GM12878 (cell line): Measurements from ENCODE around the gene SEBOX. TPM values are rescaled to one million over a fixed set of nuclear protein-coding genes. Genes with fewer than 3 reads are reported as not detected.
A peak's percentile ranks its signal among the peaks of the same experiment; 100 is the strongest.

Experiments used
- HDAC6 ChIP-seq: fragments of 200-600 bp; sonication (generic); IDR thresholded peaks from one replicate; pipeline ENCODE4 v1.8.0; 2017; ENCODE audit warnings: antibody characterized with exemption; ENCODE audit not compliant: unreplicated experiment
- MEF2B ChIP-seq: fragments of 450-650 bp; IDR thresholded peaks from 2 replicates; pipeline ENCODE4 v1.6.1; 2018; ENCODE audit warnings: mild to moderate bottlenecking, moderate library complexity; ENCODE audit not compliant: partially characterized antibody, poor library complexity, severe bottlenecking
- NFIC ChIP-seq: IDR thresholded peaks from 2 replicates; pipeline ENCODE4 v1.6.1; 2012; ENCODE audit warnings: low read depth, mild to moderate bottlenecking, inconsistent platforms, low read length, moderate library complexity
- NFXL1 ChIP-seq: fragments of 450-650 bp; IDR thresholded peaks from 2 replicates; pipeline ENCODE4 v1.6.1; 2017; ENCODE audit warnings: antibody characterized with exemption, mild to moderate bottlenecking, borderline replicate concordance
- NRF1 ChIP-seq: conservative IDR thresholded peaks from 2 replicates; pipeline ENCODE4 v1.6.1; 2011; ENCODE audit warnings: mild to moderate bottlenecking, low read depth, low read length, improper control_type of control experiment
- SREBF1 ChIP-seq: IDR thresholded peaks from 2 replicates; pipeline ENCODE4 v1.6.1; 2012; ENCODE audit warnings: mild to moderate bottlenecking, low read length
- SREBF2 ChIP-seq: IDR thresholded peaks from 2 replicates; pipeline ENCODE4 v1.6.1; 2012; ENCODE audit warnings: mild to moderate bottlenecking, low read length
- STAT1 ChIP-seq: fragments of 450-650 bp; conservative IDR thresholded peaks from 2 replicates; pipeline ENCODE4 v1.6.1; 2014; ENCODE audit warnings: antibody characterized with exemption, mild to moderate bottlenecking
- TCF12 ChIP-seq: IDR thresholded peaks from 2 replicates; pipeline ENCODE4 v1.6.1; 2011; ENCODE audit warnings: low read depth, mild to moderate bottlenecking, low read length
- WRNIP1 ChIP-seq: IDR thresholded peaks from 2 replicates; pipeline ENCODE4 v1.6.1; 2011; ENCODE audit warnings: low read depth, low read length, improper control_type of control experiment, borderline replicate concordance
- YBX1 ChIP-seq: fragments of 450-650 bp; IDR thresholded peaks from 2 replicates; pipeline ENCODE4 v1.6.1; 2016; ENCODE audit warnings: antibody characterized with exemption
- polyA plus RNA-seq, 11 experiments: library from polyadenylated mRNA; depleted of rRNA in 4 of 11; unstranded in 6 of 11; stranded (reverse) in 5 of 11; fragments of >200 nt; fragmentation: Nextera tagmentation in 4 of 11; fragmentation: Illumina TruSeq in 1 of 11; extraction: Ambion mirVana in 4 of 11; extraction: Trizol in 1 of 11; gene quantifications; 1 replicate in 1 of 11; 2 replicates in 10 of 11; pipeline versions ENCODE4 v1.2.1 to v1.2.3, GENCODE V29; 2011 to 2016; ENCODE audit warnings: inconsistent platforms in 2 of 11, missing spikeins in 2 of 11, low read depth in 1 of 11
- total RNA-seq, 4 experiments: library from RNA; depleted of rRNA in 3 of 4; stranded (reverse); fragments of >200 nt in 3 of 4; fragmentation: Illumina TruSeq in 1 of 4; extraction: Trizol in 1 of 4; gene quantifications; 2 replicates each; pipeline versions ENCODE4 v1.2.1 to v1.2.3, GENCODE V29; 2013 to 2021
- TF ChIP-seq, protein P1 (sequence below): IDR thresholded peaks from 2 replicates; pipeline ENCODE4 v1.6.1; 2011; ENCODE audit warnings: low read depth, mild to moderate bottlenecking, low read length, moderate library complexity, borderline replicate concordance; ENCODE audit errors: extremely low read depth
- TF ChIP-seq, protein P2 (sequence below): IDR thresholded peaks from 2 replicates; pipeline ENCODE4 v1.6.1; 2012; ENCODE audit warnings: improper control_type of control experiment, low read depth, low read length; ENCODE audit not compliant: insufficient replicate concordance
- TF ChIP-seq, protein P3 (sequence below): IDR thresholded peaks from 2 replicates; pipeline ENCODE4 v1.6.1; 2012; ENCODE audit warnings: low read depth, low read length, improper control_type of control experiment
- TF ChIP-seq, protein P4 (sequence below): fragments of 450-650 bp; IDR thresholded peaks from 2 replicates; pipeline ENCODE4 v1.6.1; 2017; ENCODE audit warnings: mild to moderate bottlenecking, moderate library complexity
- TF ChIP-seq, protein P5 (sequence below): fragments of 450-650 bp; IDR thresholded peaks from 2 replicates; pipeline ENCODE4 v1.6.1; 2016; ENCODE audit warnings: mild to moderate bottlenecking

The SEBOX gene
- total and polyA plus RNA-seq, 10 of the 15 experiments (the other 5 are each of a cell fraction or from before 2014, with no cell fraction given) = not detected

DNA sequence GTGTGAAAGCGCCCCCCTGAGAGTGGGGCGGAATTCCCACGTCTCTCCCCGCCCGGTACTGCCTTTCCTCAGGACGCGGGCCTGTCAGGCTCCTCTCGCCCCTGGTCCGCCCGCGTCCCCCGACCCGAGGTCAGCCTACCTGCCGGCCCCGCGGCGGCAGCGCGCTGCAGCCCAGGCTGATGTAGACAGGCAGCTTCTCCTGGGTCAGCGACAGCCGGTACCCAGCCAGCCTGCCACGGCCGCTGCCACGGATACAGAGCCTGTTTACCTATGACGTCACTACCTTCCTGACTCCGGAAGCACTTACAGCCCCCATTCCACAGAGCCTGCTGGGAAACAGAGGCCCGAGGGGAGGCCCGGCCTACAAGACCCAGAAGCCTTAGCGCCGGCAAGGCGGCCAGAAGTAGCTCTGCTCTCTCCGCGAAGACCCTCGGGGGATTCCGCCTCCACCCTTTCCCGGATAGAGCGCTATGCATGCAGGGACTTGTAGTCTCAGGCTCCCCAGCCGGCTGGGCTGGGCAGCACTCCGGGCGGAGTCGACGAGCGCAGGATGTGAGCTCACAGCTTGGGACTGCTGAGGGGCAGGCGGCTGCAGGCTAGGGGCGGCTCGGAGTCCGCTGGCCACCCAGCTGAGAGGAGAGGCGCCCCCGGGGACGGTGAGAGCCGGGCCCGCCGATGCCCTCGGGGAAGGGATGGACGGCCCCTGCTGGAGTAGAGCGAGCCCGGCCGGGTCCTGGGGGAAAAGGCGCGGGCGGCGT is 29.6 kb downstream of the SEBOX start, which contains the start of the genes IFT20 and TNFAIP1 (continued):
- TF ChIP-seq, protein P1, sequence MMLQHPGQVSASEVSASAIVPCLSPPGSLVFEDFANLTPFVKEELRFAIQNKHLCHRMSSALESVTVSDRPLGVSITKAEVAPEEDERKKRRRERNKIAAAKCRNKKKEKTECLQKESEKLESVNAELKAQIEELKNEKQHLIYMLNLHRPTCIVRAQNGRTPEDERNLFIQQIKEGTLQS = no peak
- no peak for TF ChIP-seq HDAC6
- 0 out of 2 replicates have a peak, but pooled peaks have one; percentile 53 for TF ChIP-seq TCF12
- TF ChIP-seq SREBF2 = peak; percentile 42; the same call in 1 of the 2 replicates
- no peak for TF ChIP-seq NRF1
- no peak for TF ChIP-seq WRNIP1
- peak; percentile 96 for TF ChIP-seq SREBF1
- TF ChIP-seq, protein P2, sequence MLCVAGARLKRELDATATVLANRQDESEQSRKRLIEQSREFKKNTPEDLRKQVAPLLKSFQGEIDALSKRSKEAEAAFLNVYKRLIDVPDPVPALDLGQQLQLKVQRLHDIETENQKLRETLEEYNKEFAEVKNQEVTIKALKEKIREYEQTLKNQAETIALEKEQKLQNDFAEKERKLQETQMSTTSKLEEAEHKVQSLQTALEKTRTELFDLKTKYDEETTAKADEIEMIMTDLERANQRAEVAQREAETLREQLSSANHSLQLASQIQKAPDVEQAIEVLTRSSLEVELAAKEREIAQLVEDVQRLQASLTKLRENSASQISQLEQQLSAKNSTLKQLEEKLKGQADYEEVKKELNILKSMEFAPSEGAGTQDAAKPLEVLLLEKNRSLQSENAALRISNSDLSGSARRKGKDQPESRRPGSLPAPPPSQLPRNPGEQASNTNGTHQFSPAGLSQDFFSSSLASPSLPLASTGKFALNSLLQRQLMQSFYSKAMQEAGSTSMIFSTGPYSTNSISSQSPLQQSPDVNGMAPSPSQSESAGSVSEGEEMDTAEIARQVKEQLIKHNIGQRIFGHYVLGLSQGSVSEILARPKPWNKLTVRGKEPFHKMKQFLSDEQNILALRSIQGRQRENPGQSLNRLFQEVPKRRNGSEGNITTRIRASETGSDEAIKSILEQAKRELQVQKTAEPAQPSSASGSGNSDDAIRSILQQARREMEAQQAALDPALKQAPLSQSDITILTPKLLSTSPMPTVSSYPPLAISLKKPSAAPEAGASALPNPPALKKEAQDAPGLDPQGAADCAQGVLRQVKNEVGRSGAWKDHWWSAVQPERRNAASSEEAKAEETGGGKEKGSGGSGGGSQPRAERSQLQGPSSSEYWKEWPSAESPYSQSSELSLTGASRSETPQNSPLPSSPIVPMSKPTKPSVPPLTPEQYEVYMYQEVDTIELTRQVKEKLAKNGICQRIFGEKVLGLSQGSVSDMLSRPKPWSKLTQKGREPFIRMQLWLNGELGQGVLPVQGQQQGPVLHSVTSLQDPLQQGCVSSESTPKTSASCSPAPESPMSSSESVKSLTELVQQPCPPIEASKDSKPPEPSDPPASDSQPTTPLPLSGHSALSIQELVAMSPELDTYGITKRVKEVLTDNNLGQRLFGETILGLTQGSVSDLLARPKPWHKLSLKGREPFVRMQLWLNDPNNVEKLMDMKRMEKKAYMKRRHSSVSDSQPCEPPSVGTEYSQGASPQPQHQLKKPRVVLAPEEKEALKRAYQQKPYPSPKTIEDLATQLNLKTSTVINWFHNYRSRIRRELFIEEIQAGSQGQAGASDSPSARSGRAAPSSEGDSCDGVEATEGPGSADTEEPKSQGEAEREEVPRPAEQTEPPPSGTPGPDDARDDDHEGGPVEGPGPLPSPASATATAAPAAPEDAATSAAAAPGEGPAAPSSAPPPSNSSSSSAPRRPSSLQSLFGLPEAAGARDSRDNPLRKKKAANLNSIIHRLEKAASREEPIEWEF = no peak
- TF ChIP-seq NFIC = no peak
- TF ChIP-seq STAT1 = no peak
- TF ChIP-seq NFXL1 = no peak
- TF ChIP-seq, protein P3, sequence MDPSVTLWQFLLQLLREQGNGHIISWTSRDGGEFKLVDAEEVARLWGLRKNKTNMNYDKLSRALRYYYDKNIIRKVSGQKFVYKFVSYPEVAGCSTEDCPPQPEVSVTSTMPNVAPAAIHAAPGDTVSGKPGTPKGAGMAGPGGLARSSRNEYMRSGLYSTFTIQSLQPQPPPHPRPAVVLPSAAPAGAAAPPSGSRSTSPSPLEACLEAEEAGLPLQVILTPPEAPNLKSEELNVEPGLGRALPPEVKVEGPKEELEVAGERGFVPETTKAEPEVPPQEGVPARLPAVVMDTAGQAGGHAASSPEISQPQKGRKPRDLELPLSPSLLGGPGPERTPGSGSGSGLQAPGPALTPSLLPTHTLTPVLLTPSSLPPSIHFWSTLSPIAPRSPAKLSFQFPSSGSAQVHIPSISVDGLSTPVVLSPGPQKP = peak; percentile 74; the same call in 1 of the 2 replicates
- no peak for TF ChIP-seq YBX1
- TF ChIP-seq, protein P4, sequence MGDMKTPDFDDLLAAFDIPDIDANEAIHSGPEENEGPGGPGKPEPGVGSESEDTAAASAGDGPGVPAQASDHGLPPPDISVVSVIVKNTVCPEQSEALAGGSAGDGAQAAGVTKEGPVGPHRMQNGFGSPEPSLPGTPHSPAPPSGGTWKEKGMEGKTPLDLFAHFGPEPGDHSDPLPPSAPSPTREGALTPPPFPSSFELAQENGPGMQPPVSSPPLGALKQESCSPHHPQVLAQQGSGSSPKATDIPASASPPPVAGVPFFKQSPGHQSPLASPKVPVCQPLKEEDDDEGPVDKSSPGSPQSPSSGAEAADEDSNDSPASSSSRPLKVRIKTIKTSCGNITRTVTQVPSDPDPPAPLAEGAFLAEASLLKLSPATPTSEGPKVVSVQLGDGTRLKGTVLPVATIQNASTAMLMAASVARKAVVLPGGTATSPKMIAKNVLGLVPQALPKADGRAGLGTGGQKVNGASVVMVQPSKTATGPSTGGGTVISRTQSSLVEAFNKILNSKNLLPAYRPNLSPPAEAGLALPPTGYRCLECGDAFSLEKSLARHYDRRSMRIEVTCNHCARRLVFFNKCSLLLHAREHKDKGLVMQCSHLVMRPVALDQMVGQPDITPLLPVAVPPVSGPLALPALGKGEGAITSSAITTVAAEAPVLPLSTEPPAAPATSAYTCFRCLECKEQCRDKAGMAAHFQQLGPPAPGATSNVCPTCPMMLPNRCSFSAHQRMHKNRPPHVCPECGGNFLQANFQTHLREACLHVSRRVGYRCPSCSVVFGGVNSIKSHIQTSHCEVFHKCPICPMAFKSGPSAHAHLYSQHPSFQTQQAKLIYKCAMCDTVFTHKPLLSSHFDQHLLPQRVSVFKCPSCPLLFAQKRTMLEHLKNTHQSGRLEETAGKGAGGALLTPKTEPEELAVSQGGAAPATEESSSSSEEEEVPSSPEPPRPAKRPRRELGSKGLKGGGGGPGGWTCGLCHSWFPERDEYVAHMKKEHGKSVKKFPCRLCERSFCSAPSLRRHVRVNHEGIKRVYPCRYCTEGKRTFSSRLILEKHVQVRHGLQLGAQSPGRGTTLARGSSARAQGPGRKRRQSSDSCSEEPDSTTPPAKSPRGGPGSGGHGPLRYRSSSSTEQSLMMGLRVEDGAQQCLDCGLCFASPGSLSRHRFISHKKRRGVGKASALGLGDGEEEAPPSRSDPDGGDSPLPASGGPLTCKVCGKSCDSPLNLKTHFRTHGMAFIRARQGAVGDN = no peak
- TF ChIP-seq MEF2B = peak; percentile 76
- TF ChIP-seq, protein P5, sequence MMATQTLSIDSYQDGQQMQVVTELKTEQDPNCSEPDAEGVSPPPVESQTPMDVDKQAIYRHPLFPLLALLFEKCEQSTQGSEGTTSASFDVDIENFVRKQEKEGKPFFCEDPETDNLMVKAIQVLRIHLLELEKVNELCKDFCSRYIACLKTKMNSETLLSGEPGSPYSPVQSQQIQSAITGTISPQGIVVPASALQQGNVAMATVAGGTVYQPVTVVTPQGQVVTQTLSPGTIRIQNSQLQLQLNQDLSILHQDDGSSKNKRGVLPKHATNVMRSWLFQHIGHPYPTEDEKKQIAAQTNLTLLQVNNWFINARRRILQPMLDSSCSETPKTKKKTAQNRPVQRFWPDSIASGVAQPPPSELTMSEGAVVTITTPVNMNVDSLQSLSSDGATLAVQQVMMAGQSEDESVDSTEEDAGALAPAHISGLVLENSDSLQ = peak; percentile 79
